Right lobe of liver (tissue), 4 donors: ENCODE data around the gene ZNF117.

Experiments
- POLR2A ChIP-seq: fragments of 450-650 bp; IDR thresholded peaks from one replicate; pipeline ENCODE4 v1.6.1; 2017; ENCODE audit warnings: antibody characterized with exemption, mild to moderate bottlenecking
- TF ChIP-seq, protein P1 (sequence below), 4 donors: fragments of 200-600 bp in 3 of 4; fragments of 450-650 bp in 1 of 4; IDR thresholded peaks; one replicate each; pipeline versions ENCODE4 v1.5.1 to v1.8.0; 2016 to 2022; ENCODE audit warnings: antibody characterized with exemption in 4 of 4, mild to moderate bottlenecking in 2 of 4
- donor health status: DM: no; HTN: no; CAD: no.
- donor health status: DM: no; HTN: no; CAD: no.
- donor health status: DM: no; HTN: yes; CAD: no.

- TF ChIP-seq, protein P1, sequence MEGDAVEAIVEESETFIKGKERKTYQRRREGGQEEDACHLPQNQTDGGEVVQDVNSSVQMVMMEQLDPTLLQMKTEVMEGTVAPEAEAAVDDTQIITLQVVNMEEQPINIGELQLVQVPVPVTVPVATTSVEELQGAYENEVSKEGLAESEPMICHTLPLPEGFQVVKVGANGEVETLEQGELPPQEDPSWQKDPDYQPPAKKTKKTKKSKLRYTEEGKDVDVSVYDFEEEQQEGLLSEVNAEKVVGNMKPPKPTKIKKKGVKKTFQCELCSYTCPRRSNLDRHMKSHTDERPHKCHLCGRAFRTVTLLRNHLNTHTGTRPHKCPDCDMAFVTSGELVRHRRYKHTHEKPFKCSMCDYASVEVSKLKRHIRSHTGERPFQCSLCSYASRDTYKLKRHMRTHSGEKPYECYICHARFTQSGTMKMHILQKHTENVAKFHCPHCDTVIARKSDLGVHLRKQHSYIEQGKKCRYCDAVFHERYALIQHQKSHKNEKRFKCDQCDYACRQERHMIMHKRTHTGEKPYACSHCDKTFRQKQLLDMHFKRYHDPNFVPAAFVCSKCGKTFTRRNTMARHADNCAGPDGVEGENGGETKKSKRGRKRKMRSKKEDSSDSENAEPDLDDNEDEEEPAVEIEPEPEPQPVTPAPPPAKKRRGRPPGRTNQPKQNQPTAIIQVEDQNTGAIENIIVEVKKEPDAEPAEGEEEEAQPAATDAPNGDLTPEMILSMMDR (IDR thresholded peaks at IDR 0.05): no peak
- TF ChIP-seq POLR2A: no peak
These were observed 3.1 kb upstream of the ZNF117 start for GRCh38 chr7:64993901-64994300.
